HepG2 (cell line): ENCODE results near the gene KIF24. TPM values are rescaled to one million over a fixed set of nuclear protein-coding genes. Genes with fewer than 3 reads are reported as not detected.

ENCODE experiments used
- ATAC-seq: fragments of 200-7000 bp; cut with Tn5 transposase; 3 replicates; pipeline ENCODE4 v1.9.1; 2020; ENCODE audit warnings: mild to moderate bottlenecking, moderate library complexity
- BruUV-seq: library from RNA; stranded (reverse); fragments of 400-500 nt; replicated peaks from 2 replicates; lab custom pipeline; 2021; lab: Mats Ljungman, UMichigan
- CTCF ChIA-PET: fragments of 300-600 bp; formaldehyde crosslinking; extraction: SDS; loops from one replicate; lab custom pipeline; 2021; ENCODE audit warnings: low total read pairs, inconsistent platforms, low intra/inter-chr PET ratio; lab: Yijun Ruan, JAX
- POLR2A ChIA-PET: fragments of 350-600 bp; sonication (Branson Sonifier 250); formaldehyde crosslinking; loops from one replicate; lab custom pipeline; 2020; ENCODE audit warnings: antibody characterized with exemption, inconsistent platforms; lab: Yijun Ruan, JAX
- DNase-seq: peaks from one replicate; pipeline ENCODE4 v3.0.0-alpha.2; 2015; ENCODE audit warnings: low spot score
- FAIRE-seq: peaks from 3 replicates; lab custom pipeline; 2011; peaks lifted over from hg19 to GRCh38; lab: Jason Lieb, UNC
- H2AFZ ChIP-seq: one replicate; pipeline ENCODE4 v1.6.1; 2011; ENCODE audit warnings: low read length, inconsistent platforms
- H3K27ac ChIP-seq: fragments of 300-600 bp; 3 replicates; pipeline ENCODE4 v1.8.0; 2011; ENCODE audit warnings: mixed run types, mild to moderate bottlenecking, mixed read lengths, low read length, inconsistent platforms; ENCODE audit not compliant: insufficient read depth; ENCODE audit errors: extremely low read length
- H3K27me3 ChIP-seq, 2 experiments: fragments of 200-600 bp in 1 of 2; 2 replicates in 1 of 2; 3 replicates in 1 of 2; pipeline versions ENCODE4 v1.6.0 to v1.8.0; 2011; ENCODE audit warnings: low read length in 2 of 2, mild to moderate bottlenecking in 2 of 2, moderate library complexity in 2 of 2, inconsistent platforms in 1 of 2; ENCODE audit not compliant: insufficient read depth in 2 of 2, control insufficient read depth in 1 of 2
- H3K36me3 ChIP-seq, 2 experiments: fragments of 200-600 bp in 1 of 2; replicated peaks in 1 of 2; 2 replicates in 1 of 2; 3 replicates in 1 of 2; pipeline versions ENCODE4 v1.5.1 to v1.8.0; 2011; ENCODE audit warnings: low read length in 2 of 2, inconsistent platforms in 1 of 2; ENCODE audit not compliant: insufficient read depth in 2 of 2, control insufficient read depth in 1 of 2
- H3K4me1 ChIP-seq: 2 replicates; pipeline ENCODE4 v1.5.1; 2012; ENCODE audit warnings: low read length, inconsistent platforms; ENCODE audit not compliant: insufficient read depth
- H3K4me2 ChIP-seq: 2 replicates; pipeline ENCODE4 v1.6.0; 2011; ENCODE audit warnings: low read depth, low read length, inconsistent platforms
- H3K4me3 ChIP-seq, 3 experiments: fragments of 200-600 bp in 1 of 3; sonication (generic), shearing (Covaris generic) in 1 of 3; replicated peaks in 1 of 3; 2 replicates each; pipeline ENCODE4 v1.5.1; 2011 to 2016; ENCODE audit warnings: low read length in 3 of 3, inconsistent platforms in 2 of 3, low read depth in 2 of 3, mild to moderate bottlenecking in 2 of 3, control low read depth in 1 of 3, mixed read lengths in 1 of 3; ENCODE audit not compliant: insufficient read depth in 1 of 3
- H3K79me2 ChIP-seq: one replicate; pipeline ENCODE4 v1.6.1; 2011; ENCODE audit warnings: low read length, inconsistent platforms; ENCODE audit not compliant: insufficient read depth
- H3K9ac ChIP-seq: 2 replicates; pipeline ENCODE4 v1.6.0; 2011; ENCODE audit warnings: mild to moderate bottlenecking, low read depth, low read length, inconsistent platforms; ENCODE audit not compliant: insufficient read depth
- H3K9me3 ChIP-seq: 2 replicates; pipeline ENCODE4 v1.5.1; 2012; ENCODE audit warnings: mild to moderate bottlenecking, low read length
- H4K20me1 ChIP-seq: 2 replicates; pipeline ENCODE4 v1.6.0; 2011; ENCODE audit warnings: inconsistent platforms, mild to moderate bottlenecking, low read length, moderate library complexity; ENCODE audit not compliant: insufficient read depth
- FOXK1 ChIP-seq: sonication (generic); formaldehyde crosslinking; IDR thresholded peaks from 2 replicates; pipeline ENCODE4 v1.4.0; 2020; ENCODE audit warnings: low read depth, missing genetic modification reagents, borderline replicate concordance
- ZNF280B ChIP-seq: sonication (generic); formaldehyde crosslinking; IDR thresholded peaks from 2 replicates; pipeline ENCODE4 v1.5.0; 2020; ENCODE audit warnings: missing genetic modification reagents, mild to moderate bottlenecking, borderline replicate concordance
- ZNF567 ChIP-seq: sonication (generic); formaldehyde crosslinking; IDR thresholded peaks from 2 replicates; pipeline ENCODE4 v1.8.1; 2023; ENCODE audit warnings: mild to moderate bottlenecking, missing genetic modification reagents, borderline replicate concordance
- ZNF740 ChIP-seq: sonication (generic); formaldehyde crosslinking; IDR thresholded peaks from 2 replicates; pipeline ENCODE4 v1.4.0; 2020; ENCODE audit warnings: missing genetic modification reagents
- ZNF777 ChIP-seq: sonication (generic); formaldehyde crosslinking; IDR thresholded peaks from 2 replicates; pipeline ENCODE4 v1.4.0; 2020; ENCODE audit warnings: missing genetic modification reagents
- ZNF878 ChIP-seq: sonication (generic); formaldehyde crosslinking; IDR thresholded peaks from 2 replicates; pipeline ENCODE4 v1.8.1; 2023; ENCODE audit warnings: mild to moderate bottlenecking, missing genetic modification reagents, moderate library complexity
- WGBS: methylation state at CpG from one replicate; pipeline ENCODE4 v1.1.6; 2017; ENCODE audit warnings: low lambda C conversion rate; 5-methylcytosine and 5-hydroxymethylcytosine counted together
- in situ Hi-C: cut with HindIII; loops from 2 replicates; pipeline ENCODE4 v1.10.0; 2017; ENCODE audit warnings: low pct_unique_long_range_greater_than_20kb; ENCODE audit not compliant: extremely low pct_ligation_motif_present
- intact Hi-C: fragments of 100-400 bp; cut with micrococcal nuclease; formaldehyde crosslinking; loops from one replicate; pipeline ENCODE4 v1.10.0; 2022; ENCODE audit not compliant: unreplicated experiment
- polyA plus RNA-seq, 8 experiments: library from polyadenylated mRNA; depleted of rRNA in 3 of 8; stranded (reverse) in 7 of 8; unstranded in 1 of 8; fragments of >200 nt; fragmentation: Illumina TruSeq in 4 of 8; extraction: Trizol in 4 of 8; gene quantifications; 2 replicates each; pipeline versions ENCODE4 v1.2.1 to v1.2.3, GENCODE V29; 2011 to 2016; ENCODE audit warnings: low read depth in 4 of 8, missing spikeins in 1 of 8, mixed read lengths in 1 of 8; ENCODE audit not compliant: insufficient read depth in 1 of 8
- total RNA-seq, 5 experiments: library from RNA; depleted of rRNA; stranded (reverse); fragments of >200 nt; fragmentation: Illumina TruSeq; extraction: Trizol; gene quantifications; 2 replicates each; pipeline ENCODE4 v1.2.3, GENCODE V29; 2016; ENCODE audit warnings: low read depth in 1 of 5

Gene KIF24
- total and polyA plus RNA-seq, 2 of the 13 experiments (the other 11 are each of a cell fraction or from before 2014, with no cell fraction given): 1.1 to 3.0 TPM

- POLR2A ChIA-PET: interaction anchor here (0.8 to 9.2 kb wide), 8 partner anchors 9 to 195 kb away, joined by 3 to 162 read pairs (median 14); partner anchors contain the start of gene UBAP1
- 68% methylated on average over 3 of the region's 3 CpGs for WGBS
- Histone ChIP-seq H3K9ac (peak overlapping the region; percentile 54), H3K27ac (peak overlapping the region; percentile 85), H3K4me3 (peak overlapping the region in 2 of 3 experiments; percentile 18 to 79; a peak in 2 of 6 replicates), H3K27me3 (no peaks in the 10 kb centered on the region; a peak in 1 of 5 replicates), H3K36me3 (peaks cover 21 to 31% of the 10 kb centered on the region in 2 experiments), H2AFZ (no peak overlapping the region), H3K9me3 (no peaks in the 10 kb centered on the region), H3K79me2 (peaks cover 22% of the 10 kb centered on the region), H3K4me1 (peaks cover 39% of the 10 kb centered on the region), H4K20me1 (no peaks in the 10 kb centered on the region), H3K4me2 (peak overlapping the region; percentile 99)
- in situ Hi-C loops (no loop called here), intact Hi-C loops (no loop called here)
- CTCF ChIA-PET: interaction anchor here (7.2 kb wide), 1 partner anchor 42 kb away, joined by 143 read pairs; the partner anchor contains the start of genes KIF24 and NUDT2
- no peak for TF ChIP-seq ZNF280B (CRISPR knock-in tag)
- TF ChIP-seq ZNF777 (CRISPR knock-in tag): no peak
- TF ChIP-seq ZNF740: no peak
- TF ChIP-seq ZNF567 (CRISPR knock-in tag): no peak
- TF ChIP-seq FOXK1: 0 out of 2 replicates have a peak, but pooled peaks have one; percentile 3
- TF ChIP-seq ZNF878: no peak
- FAIRE-seq (no peak), ATAC-seq (no peak), DNase-seq (no peak)
- no TSS peak for BruUV-seq
Observed at GRCh38 chr9:34374339-34374738, 45.3 kb upstream of the KIF24 start.
